BLaER1 treated with 17β-estradiol and CSF1 and Interleukin-3, amounts not matched to agents 10 nM and 100 nM (cell line): ENCODE measurements around the gene PTPRM.

Source experiments
- H3K27ac ChIP-seq, 11 experiments: shearing (Covaris generic); formaldehyde crosslinking; 2 replicates each; pipeline ENCODE4 v1.8.1; 2022
- H3K27me3 ChIP-seq, 11 experiments: shearing (Covaris generic); formaldehyde crosslinking; 2 replicates each; pipeline ENCODE4 v1.8.1; 2022
- H3K36me3 ChIP-seq, 11 experiments: shearing (Covaris generic); formaldehyde crosslinking; 2 replicates each; pipeline ENCODE4 v1.8.1; 2022
- H3K4me1 ChIP-seq, 10 experiments: shearing (Covaris generic); formaldehyde crosslinking; 2 replicates each; pipeline ENCODE4 v1.8.1; 2022
- H3K4me2 ChIP-seq, 11 experiments: shearing (Covaris generic); formaldehyde crosslinking; 2 replicates each; pipeline ENCODE4 v1.8.1; 2022
- H3K4me3 ChIP-seq, 10 experiments: shearing (Covaris generic); formaldehyde crosslinking; 2 replicates each; pipeline ENCODE4 v1.8.1; 2022
- H3K9ac ChIP-seq, 11 experiments: shearing (Covaris generic); formaldehyde crosslinking; 2 replicates each; pipeline ENCODE4 v1.8.1; 2022
- H3K9me3 ChIP-seq, 11 experiments: shearing (Covaris generic); formaldehyde crosslinking; replicated peaks in 1 of 11; 2 replicates each; pipeline ENCODE4 v1.8.1; 2022
- H4K20me1 ChIP-seq, 11 experiments: shearing (Covaris generic); formaldehyde crosslinking; 2 replicates each; pipeline ENCODE4 v1.8.1; 2022
- Cebpa-rat ChIP-seq, 11 experiments: shearing (Covaris generic); IDR thresholded peaks; 2 replicates each; pipeline ENCODE4 v1.8.1; 2022

Gene PTPRM

DNA sequence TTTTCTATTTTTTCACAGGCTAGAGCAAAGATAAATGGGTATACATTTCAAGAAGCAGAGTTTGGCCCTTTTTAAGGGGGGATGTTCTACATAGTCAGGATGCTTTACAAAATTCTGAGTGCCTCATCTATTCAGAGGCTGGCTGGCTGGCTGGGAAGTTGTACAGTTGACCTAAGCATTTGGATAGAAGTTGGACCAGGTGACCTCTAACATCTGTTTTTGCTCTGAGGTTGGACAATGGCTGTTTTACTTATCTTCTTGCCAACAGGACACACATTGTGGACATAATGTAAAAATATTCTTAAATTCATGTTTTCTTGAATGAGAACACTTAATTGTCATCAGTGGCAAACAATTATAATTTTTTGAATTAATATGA, 205.4 kb downstream of the PTPRM start:
- no peak overlapping the region for H3K9ac ChIP-seq
- H3K4me2 ChIP-seq: peak overlapping the region in 5 of 11 experiments; percentile 17 to 58 (median 29); a peak in 6 of 22 replicates
- H3K4me1 ChIP-seq: peaks cover 0 to 40% (median 23%) of the 10 kb centered on the region in 10 experiments; a peak in 12 of 20 replicates
- no peak overlapping the region for H3K4me3 ChIP-seq
- no peaks in the 10 kb centered on the region for H3K36me3 ChIP-seq
- no peak overlapping the region for H3K27ac ChIP-seq
- H4K20me1 ChIP-seq: no peaks in the 10 kb centered on the region
- no peak for TF ChIP-seq Cebpa-rat (IDR thresholded peaks at IDR 0.05)
- H3K27me3 ChIP-seq: no peaks in the 10 kb centered on the region
- no peaks in the 10 kb centered on the region for H3K9me3 ChIP-seq

DNA sequence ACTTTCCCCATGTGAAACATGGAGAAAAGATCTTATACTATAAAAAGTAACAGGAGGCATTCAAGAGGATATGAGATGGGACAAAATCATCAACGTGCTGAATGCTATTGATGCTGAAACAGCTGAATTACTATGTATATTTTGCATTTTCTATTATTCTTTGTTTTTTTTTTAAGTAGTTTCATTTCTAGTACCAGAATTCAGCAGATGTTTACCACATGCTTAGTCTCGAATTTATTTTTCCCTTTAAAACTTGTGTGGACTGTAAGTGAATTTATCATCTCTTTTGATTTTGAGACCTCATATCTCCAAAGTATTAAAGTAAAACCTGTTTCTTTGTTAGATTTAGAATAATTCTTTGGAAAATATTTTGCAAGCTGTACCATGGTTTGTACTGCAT, 205.8 kb downstream of the PTPRM start:
- peaks cover 0 to 40% (median 23%) of the 10 kb centered on the region in 10 experiments; a peak in 12 of 20 replicates for H3K4me1 ChIP-seq
- H3K9me3 ChIP-seq: no peaks in the 10 kb centered on the region
- H3K27ac ChIP-seq: no peak overlapping the region
- TF ChIP-seq Cebpa-rat (IDR thresholded peaks at IDR 0.05): no peak
- peak overlapping the region in 1 of 11 experiments; percentile 58; a peak in 2 of 22 replicates for H3K4me2 ChIP-seq
- H3K9ac ChIP-seq: no peak overlapping the region
- no peaks in the 10 kb centered on the region for H3K36me3 ChIP-seq
- no peak overlapping the region for H3K4me3 ChIP-seq
- no peaks in the 10 kb centered on the region for H3K27me3 ChIP-seq
- no peaks in the 10 kb centered on the region for H4K20me1 ChIP-seq

DNA sequence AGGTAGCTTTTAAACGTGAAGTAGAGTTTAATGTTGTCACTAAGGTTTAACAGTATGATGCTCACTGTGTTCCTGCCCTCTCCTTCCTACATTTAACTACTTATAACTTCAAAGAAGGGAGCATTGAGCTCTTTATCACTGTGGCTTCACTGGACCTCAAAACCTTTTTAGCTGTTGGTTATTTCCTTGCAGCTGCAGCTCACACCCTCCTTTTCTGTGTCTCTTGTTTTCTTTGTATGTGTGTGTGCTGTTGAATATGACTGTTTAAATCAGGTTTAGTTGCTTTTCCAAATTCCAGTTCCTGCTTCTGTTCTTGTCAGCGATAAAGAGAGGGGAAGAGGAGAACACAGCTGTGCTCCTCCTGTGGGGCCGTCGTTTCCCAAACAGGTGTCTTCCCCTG, 208.0 kb downstream of the PTPRM start:
- Histone ChIP-seq H3K9ac (peak overlapping the region in 1 of 11 experiments; percentile 35; a peak in 1 of 22 replicates), H4K20me1 (no peaks in the 10 kb centered on the region), H3K36me3 (no peaks in the 10 kb centered on the region), H3K4me2 (peak overlapping the region in 8 of 11 experiments; percentile 30 to 78 (median 52); a peak in 15 of 22 replicates), H3K9me3 (no peaks in the 10 kb centered on the region), H3K27ac (no peak overlapping the region), H3K4me3 (no peak overlapping the region), H3K27me3 (no peaks in the 10 kb centered on the region), H3K4me1 (peaks cover 0 to 40% (median 23%) of the 10 kb centered on the region in 10 experiments; a peak in 12 of 20 replicates)
- TF ChIP-seq Cebpa-rat (IDR thresholded peaks at IDR 0.05): no peak

- Histone ChIP-seq H3K36me3 (no peaks in the 10 kb centered on the region), H3K4me2 (peak overlapping the region in 7 of 11 experiments; percentile 30 to 78 (median 57); a peak in 11 of 22 replicates), H3K27ac (no peak overlapping the region), H3K4me1 (peaks cover 0 to 40% (median 23%) of the 10 kb centered on the region in 10 experiments; a peak in 12 of 20 replicates), H4K20me1 (no peaks in the 10 kb centered on the region), H3K9me3 (no peaks in the 10 kb centered on the region), H3K27me3 (no peaks in the 10 kb centered on the region), H3K9ac (no peak overlapping the region), H3K4me3 (no peak overlapping the region)
- TF ChIP-seq Cebpa-rat (IDR thresholded peaks at IDR 0.05): no peak
Measured at GRCh38 chr18:7775843-7776242, 208.7 kb downstream of the PTPRM start.

GRCh38 chr18:7778181-7778580, 211.1 kb downstream of the PTPRM start:
- Histone ChIP-seq H3K4me1 (peaks cover 0 to 29% (median 17%) of the 10 kb centered on the region in 10 experiments; a peak in 12 of 20 replicates), H3K4me2 (no peak overlapping the region), H3K9me3 (no peaks in the 10 kb centered on the region), H3K27me3 (no peaks in the 10 kb centered on the region), H3K36me3 (no peaks in the 10 kb centered on the region), H3K4me3 (no peak overlapping the region), H4K20me1 (no peaks in the 10 kb centered on the region), H3K27ac (no peak overlapping the region), H3K9ac (no peak overlapping the region)
- TF ChIP-seq Cebpa-rat (IDR thresholded peaks at IDR 0.05): no peak

GRCh38 chr18:7779211-7779610, 212.1 kb downstream of the PTPRM start:
- no peaks in the 10 kb centered on the region for H3K36me3 ChIP-seq
- peaks cover 0 to 22% (median 17%) of the 10 kb centered on the region in 10 experiments; a peak in 12 of 20 replicates for H3K4me1 ChIP-seq
- H3K4me3 ChIP-seq: no peak overlapping the region
- no peak overlapping the region for H3K4me2 ChIP-seq
- no peaks in the 10 kb centered on the region for H3K27me3 ChIP-seq
- no peak overlapping the region for H3K9ac ChIP-seq
- no peaks in the 10 kb centered on the region for H4K20me1 ChIP-seq
- no peak overlapping the region for H3K27ac ChIP-seq
- no peaks in the 10 kb centered on the region; a peak in 1 of 22 replicates for H3K9me3 ChIP-seq
- no peak for TF ChIP-seq Cebpa-rat (IDR thresholded peaks at IDR 0.05)

GRCh38 chr18:7784171-7784570, 217.1 kb downstream of the PTPRM start:
- TF ChIP-seq Cebpa-rat (IDR thresholded peaks at IDR 0.05): no peak
- no peak overlapping the region for H3K4me2 ChIP-seq
- H4K20me1 ChIP-seq: no peaks in the 10 kb centered on the region
- H3K9ac ChIP-seq: no peak overlapping the region
- no peaks in the 10 kb centered on the region for H3K36me3 ChIP-seq
- no peak overlapping the region for H3K4me3 ChIP-seq
- H3K4me1 ChIP-seq: no peaks in the 10 kb centered on the region
- no peaks in the 10 kb centered on the region for H3K27me3 ChIP-seq
- no peaks in the 10 kb centered on the region; a peak in 1 of 22 replicates for H3K9me3 ChIP-seq
- H3K27ac ChIP-seq: no peak overlapping the region

- no peak overlapping the region for H3K9ac ChIP-seq
- no peak for TF ChIP-seq Cebpa-rat (IDR thresholded peaks at IDR 0.05)
- no peak overlapping the region for H3K4me3 ChIP-seq
- H3K27me3 ChIP-seq: no peaks in the 10 kb centered on the region
- no peaks in the 10 kb centered on the region; a peak in 1 of 22 replicates for H3K9me3 ChIP-seq
- H3K27ac ChIP-seq: no peak overlapping the region
- H4K20me1 ChIP-seq: no peaks in the 10 kb centered on the region
- H3K36me3 ChIP-seq: no peaks in the 10 kb centered on the region
- H3K4me2 ChIP-seq: no peak overlapping the region
- peaks cover 0 to 11% (median 6%) of the 10 kb centered on the region in 10 experiments; a peak in 8 of 20 replicates for H3K4me1 ChIP-seq
Measured at GRCh38 chr18:7786569-7786968, 219.5 kb downstream of the PTPRM start.

DNA sequence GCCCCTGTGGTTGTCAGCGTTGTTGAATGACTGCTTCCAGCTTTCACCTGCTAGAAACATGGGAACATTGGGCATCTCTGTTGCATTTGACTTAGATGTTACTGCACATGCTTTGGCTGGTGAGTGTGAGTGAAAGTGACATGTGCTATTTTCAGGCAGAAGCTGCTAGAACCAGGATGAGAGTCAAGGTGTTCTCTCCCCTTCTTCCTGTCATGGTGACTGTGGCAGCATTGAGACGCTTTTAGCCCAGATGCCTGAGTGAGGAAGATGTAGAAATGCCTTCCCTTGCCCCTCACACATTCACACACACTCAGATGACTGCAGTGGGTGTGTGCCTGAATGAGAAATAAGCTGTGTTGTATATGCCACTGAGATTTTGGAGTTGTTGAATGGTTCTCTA, 220.2 kb downstream of the PTPRM start:
- Histone ChIP-seq H3K9ac (no peak overlapping the region), H3K27ac (no peak overlapping the region), H3K27me3 (no peaks in the 10 kb centered on the region), H3K4me3 (no peak overlapping the region), H3K9me3 (no peaks in the 10 kb centered on the region; a peak in 1 of 22 replicates), H3K4me1 (peaks cover 0 to 11% (median 6%) of the 10 kb centered on the region in 10 experiments; a peak in 8 of 20 replicates), H4K20me1 (no peaks in the 10 kb centered on the region), H3K4me2 (no peak overlapping the region), H3K36me3 (no peaks in the 10 kb centered on the region)
- no peak for TF ChIP-seq Cebpa-rat (IDR thresholded peaks at IDR 0.05)
